NCI-H1694 (cell line): ENCODE results near the gene TOR1AIP1.

Experiments
- DNase-seq: peaks from one replicate; lab custom pipeline; 2025; lab: John Stamatoyannopoulos, UW

The TOR1AIP1 gene

GRCh38 chr1:179881642-179882252 is 338 bp upstream of the TOR1AIP1 start:
- DNase-seq, result peak; percentile 63

GRCh38 chr1:179883040-179883744 is 1.1 kb downstream of the TOR1AIP1 start:
- DNase-seq, result no peak

GRCh38 chr1:179883745-179884138 is 1.7 kb downstream of the TOR1AIP1 start:
- DNase-seq, result no peak

GRCh38 chr1:179888071-179888470 is 6.0 kb downstream of the TOR1AIP1 start:
- DNase-seq, result no peak

- DNase-seq, result no peak
These were observed 7.5 kb downstream of the TOR1AIP1 start for GRCh38 chr1:179889589-179889988.

DNA sequence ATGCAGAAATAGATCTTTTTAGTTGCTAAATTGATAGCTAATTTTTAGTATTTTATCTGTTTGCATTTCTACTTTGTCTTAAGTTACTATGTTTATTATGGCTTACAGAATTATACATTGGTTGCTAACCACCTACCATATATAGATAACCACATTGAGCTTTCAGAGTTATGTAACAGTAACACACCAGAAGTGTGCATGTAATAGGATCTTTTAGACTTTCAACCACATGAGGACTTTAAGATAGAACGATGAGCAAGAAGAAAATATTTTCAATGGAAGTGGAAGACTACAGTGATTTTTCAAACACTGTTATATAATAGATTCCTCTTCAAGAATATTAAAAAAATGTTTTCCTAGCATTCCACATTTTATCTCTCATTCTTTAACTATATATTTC is 28.8 kb downstream of the TOR1AIP1 start:
- no peak for DNase-seq

- DNase-seq, result no peak
These were observed 29.7 kb downstream of the TOR1AIP1 start for GRCh38 chr1:179911812-179912211.

DNA sequence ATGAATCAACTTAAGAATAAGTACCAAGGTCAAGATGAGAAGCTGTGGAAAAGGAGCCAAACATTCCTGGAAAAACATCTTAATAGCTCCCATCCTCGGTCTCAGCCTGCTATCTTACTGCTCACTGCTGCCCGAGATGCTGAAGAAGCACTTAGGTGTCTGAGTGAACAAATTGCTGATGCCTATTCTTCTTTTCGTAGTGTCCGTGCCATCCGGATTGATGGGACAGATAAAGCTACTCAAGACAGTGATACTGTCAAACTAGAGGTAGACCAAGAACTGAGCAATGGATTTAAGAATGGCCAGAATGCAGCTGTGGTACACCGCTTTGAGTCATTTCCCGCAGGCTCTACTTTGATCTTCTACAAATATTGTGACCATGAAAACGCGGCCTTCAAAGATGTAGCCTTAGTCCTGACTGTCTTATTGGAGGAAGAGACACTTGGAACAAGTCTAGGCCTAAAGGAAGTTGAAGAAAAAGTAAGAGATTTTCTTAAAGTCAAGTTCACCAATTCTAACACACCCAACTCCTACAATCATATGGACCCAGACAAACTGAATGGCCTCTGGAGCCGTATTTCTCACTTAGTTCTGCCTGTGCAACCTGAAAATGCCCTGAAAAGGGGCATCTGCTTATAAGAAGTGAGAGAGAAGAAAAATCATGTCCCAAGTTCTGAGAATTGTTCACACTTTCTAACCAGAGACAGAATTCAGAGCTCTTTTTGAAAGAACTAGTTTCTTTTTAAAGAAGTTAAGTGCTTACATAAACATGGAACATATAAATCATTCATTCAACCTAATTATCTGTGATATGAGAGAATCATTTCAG is 35.7 kb downstream of the TOR1AIP1 start:
- no peak for DNase-seq

- no peak for DNase-seq
These were observed 39.4 kb downstream of the TOR1AIP1 start for GRCh38 chr1:179921472-179921871.

DNA sequence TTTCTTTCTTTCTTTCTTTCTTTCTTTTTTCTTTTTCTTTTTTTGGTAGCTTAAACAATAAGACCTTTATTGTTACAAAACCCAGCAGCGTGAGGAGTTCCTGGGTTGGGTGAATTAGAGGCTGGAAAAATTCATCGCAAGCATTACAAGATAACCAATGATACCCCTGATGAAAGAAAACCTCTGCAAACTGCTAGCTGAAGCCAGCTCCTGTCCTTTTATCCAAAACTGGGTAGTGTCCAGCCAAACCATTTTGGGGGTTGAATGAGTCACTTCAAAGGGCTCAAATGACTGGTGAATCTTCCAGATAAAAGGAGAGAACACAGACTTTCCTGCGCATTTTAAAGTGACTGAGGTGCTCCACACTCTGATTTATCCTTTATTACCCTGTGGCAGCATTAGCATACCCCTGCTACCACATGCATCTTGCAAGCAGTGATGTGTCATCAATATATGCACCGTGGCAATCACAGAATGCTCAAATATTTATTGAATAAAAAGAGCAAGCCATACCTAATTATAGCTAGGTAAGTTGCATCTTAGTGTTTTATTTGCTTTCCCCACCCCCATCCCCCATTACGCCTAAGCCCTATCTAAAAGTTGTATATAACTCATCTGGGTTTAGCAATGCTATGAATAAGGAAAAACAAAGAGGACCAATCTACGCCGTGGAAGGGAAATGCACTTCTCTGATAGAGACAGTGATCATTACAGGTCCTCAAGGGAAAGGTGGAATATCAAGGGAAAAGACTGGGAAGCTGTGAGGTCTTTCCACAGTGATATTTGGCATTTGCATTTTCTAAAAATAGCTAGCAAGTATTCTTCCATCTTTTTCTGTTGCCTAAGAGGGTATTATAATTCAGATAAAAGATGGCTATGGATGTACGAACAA is 40.1 kb downstream of the TOR1AIP1 start:
- DNase-seq, result no peak

DNA sequence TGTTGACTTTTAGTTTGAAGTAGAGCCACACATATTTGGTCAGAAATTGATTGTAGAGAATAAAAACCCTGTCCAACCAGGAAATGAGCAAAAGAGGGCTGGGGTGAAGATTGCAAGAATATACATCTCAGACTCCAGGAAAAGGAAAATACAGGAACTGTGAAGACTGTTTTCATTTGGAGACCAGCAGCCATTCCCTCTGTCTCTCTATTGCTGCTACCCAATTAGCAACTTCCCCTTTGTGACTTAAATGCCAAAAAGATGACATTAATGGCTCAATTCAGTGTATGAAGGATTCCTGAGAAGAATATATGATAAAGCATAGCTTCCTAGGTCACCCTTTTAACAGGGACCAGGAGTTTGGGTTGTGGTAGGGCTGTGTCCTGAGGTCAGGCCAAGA is 40.9 kb downstream of the TOR1AIP1 start:
- DNase-seq, result no peak

GRCh38 chr1:179924268-179924667 is 42.2 kb downstream of the TOR1AIP1 start:
- no peak for DNase-seq

DNA sequence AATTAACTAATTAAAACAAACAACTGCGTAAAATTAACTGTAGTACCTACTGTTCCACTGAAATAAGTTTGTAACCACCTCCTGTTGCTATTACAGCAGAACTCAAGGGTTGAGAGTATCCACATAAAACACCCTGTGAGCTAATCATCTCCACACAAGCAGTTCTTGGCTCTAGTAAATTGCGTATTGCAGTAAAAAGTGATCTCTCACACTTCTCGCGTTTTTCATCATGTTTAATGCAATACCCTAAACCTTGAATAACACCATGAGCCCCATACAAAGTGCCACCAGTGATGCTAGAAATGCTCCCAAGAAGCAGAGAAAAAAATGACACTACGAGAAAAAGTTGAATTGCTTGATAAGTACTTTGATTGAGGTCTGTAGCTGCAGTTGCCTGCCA is 43.2 kb downstream of the TOR1AIP1 start:
- DNase-seq, result no peak

GRCh38 chr1:179925922-179926849 is 44.1 kb downstream of the TOR1AIP1 start:
- DNase-seq, result no peak

DNA sequence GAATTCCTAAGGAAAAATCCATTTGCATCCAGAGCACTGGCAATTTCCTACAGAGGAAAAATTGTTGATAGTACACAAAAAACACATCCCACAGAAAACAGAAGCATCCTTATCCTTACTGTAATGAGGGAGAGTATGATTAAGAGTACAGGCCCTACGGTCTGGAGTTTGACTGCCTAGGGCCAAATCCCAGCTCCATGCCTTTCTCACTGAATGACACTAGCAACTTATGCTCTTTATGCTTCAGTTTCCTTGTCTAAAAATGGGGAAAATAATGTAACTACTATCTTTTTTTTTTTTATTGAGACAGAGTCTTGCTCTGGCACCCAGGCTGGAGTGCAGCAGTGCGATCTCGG is 44.7 kb downstream of the TOR1AIP1 start:
- no peak for DNase-seq

GRCh38 chr1:179929955-179930798 is 48.1 kb downstream of the TOR1AIP1 start:
- no peak for DNase-seq

DNA sequence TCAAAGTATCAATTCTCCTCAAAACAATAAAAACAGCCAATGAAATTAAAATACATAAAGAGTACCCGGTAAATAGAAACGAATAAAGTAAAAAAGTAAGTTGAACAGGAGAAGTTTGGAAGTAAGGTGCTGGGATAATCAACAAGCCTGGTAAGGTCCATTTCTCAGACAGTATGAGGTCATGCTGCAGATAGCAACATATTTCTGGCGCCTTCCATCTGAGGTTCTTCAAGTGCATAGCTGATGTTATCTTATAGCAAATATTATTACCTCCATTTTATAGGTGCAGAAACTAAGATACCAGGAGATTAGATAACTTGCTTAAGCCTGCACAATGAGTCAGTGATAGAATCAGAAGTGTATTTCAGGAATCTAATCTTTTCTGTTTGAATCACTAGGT is 48.8 kb downstream of the TOR1AIP1 start:
- no peak for DNase-seq

GRCh38 chr1:179933219-179933618 is 51.1 kb downstream of the TOR1AIP1 start:
- DNase-seq, result no peak

- no peak for DNase-seq
These were observed 53.9 kb downstream of the TOR1AIP1 start for GRCh38 chr1:179935909-179936496.
